Osteoblast (primary cell): ENCODE data around the gene TCERG1L. TPM values are rescaled to one million over a fixed set of nuclear protein-coding genes. Genes with fewer than 3 reads are reported as not detected.
A peak's percentile ranks its signal among the peaks of the same experiment; 100 is the strongest.

ENCODE experiments used
- DNase-seq: peaks from one replicate; pipeline ENCODE4 v3.0.0; 2011; ENCODE audit warnings: low spot score, mixed read lengths; ENCODE audit not compliant: insufficient read length; ENCODE audit errors: missing footprints
- H2AFZ ChIP-seq: 2 replicates; pipeline ENCODE4 v1.6.0; 2011; ENCODE audit warnings: mild to moderate bottlenecking, low read length
- H3K27ac ChIP-seq: 2 replicates; pipeline ENCODE4 v1.5.1; 2011; ENCODE audit warnings: mild to moderate bottlenecking, low read depth, low read length, moderate library complexity
- H3K27me3 ChIP-seq: 2 replicates; pipeline ENCODE4 v1.6.0; 2012; ENCODE audit warnings: mild to moderate bottlenecking, control low read depth, inconsistent platforms, low read length, moderate library complexity; ENCODE audit not compliant: insufficient read depth
- H3K36me3 ChIP-seq: 2 replicates; pipeline ENCODE4 v1.5.1; 2011; ENCODE audit warnings: mild to moderate bottlenecking, low read length, control low read depth, moderate library complexity; ENCODE audit not compliant: insufficient read depth
- H3K4me1 ChIP-seq: 2 replicates; pipeline ENCODE4 v1.5.1; 2011; ENCODE audit warnings: mild to moderate bottlenecking, low read length, control low read depth, moderate library complexity; ENCODE audit not compliant: insufficient read depth
- H3K4me2 ChIP-seq: 2 replicates; pipeline ENCODE4 v1.6.0; 2011; ENCODE audit warnings: mild to moderate bottlenecking, low read length; ENCODE audit not compliant: insufficient read depth
- H3K4me3 ChIP-seq: fragments of 200-600 bp; sonication (generic); 3 replicates; pipeline ENCODE4 v1.5.1; 2012; ENCODE audit warnings: mild to moderate bottlenecking, low read length, inconsistent platforms; ENCODE audit not compliant: insufficient read depth
- H3K79me2 ChIP-seq: 2 replicates; pipeline ENCODE4 v1.6.0; 2012; ENCODE audit warnings: mild to moderate bottlenecking, low read length, control low read depth, inconsistent platforms; ENCODE audit not compliant: insufficient read depth
- H3K9me3 ChIP-seq: 2 replicates; pipeline ENCODE4 v1.5.1; 2011; ENCODE audit warnings: low read depth, low read length, control low read depth
- H4K20me1 ChIP-seq: 2 replicates; pipeline ENCODE4 v1.6.0; 2012; ENCODE audit warnings: mild to moderate bottlenecking, low read length, control low read depth; ENCODE audit not compliant: insufficient read depth
- CTCF ChIP-seq: IDR thresholded peaks from 2 replicates; pipeline ENCODE4 v1.5.1; 2011; ENCODE audit warnings: mild to moderate bottlenecking, low read depth, low read length, moderate library complexity; ENCODE audit errors: extremely low read depth
- total RNA-seq: library from RNA; depleted of rRNA; stranded (reverse); fragments of >200 nt; gene quantifications from 2 replicates; pipeline ENCODE4 v1.2.3, GENCODE V29; 2012

The TCERG1L gene
- total RNA-seq, 1 donor: under 0.01 TPM

- no peak overlapping the region for H3K4me3 ChIP-seq
- no peaks in the 10 kb centered on the region for H3K27me3 ChIP-seq
- H3K4me1 ChIP-seq: no peaks in the 10 kb centered on the region
- H3K4me2 ChIP-seq: no peak overlapping the region
- H2AFZ ChIP-seq: no peak overlapping the region
- no peaks in the 10 kb centered on the region for H3K79me2 ChIP-seq
- no peak for TF ChIP-seq CTCF
- no peaks in the 10 kb centered on the region for H3K36me3 ChIP-seq
- no peaks in the 10 kb centered on the region for H3K9me3 ChIP-seq
- no peak overlapping the region for H3K27ac ChIP-seq
- peak; percentile 9 for DNase-seq
- H4K20me1 ChIP-seq: no peaks in the 10 kb centered on the region
Observed at GRCh38 chr10:131242007-131242406, 69.5 kb downstream of the TCERG1L start.

- Histone ChIP-seq H3K9me3 (no peaks in the 10 kb centered on the region), H3K79me2 (no peaks in the 10 kb centered on the region), H3K36me3 (no peaks in the 10 kb centered on the region), H3K4me2 (no peak overlapping the region), H3K27ac (no peak overlapping the region), H3K27me3 (no peaks in the 10 kb centered on the region), H3K4me1 (no peaks in the 10 kb centered on the region), H2AFZ (no peak overlapping the region), H3K4me3 (no peak overlapping the region), H4K20me1 (no peaks in the 10 kb centered on the region)
- peak; percentile 37 for DNase-seq
- no peak for TF ChIP-seq CTCF
Observed at GRCh38 chr10:131240691-131241090, 70.8 kb downstream of the TCERG1L start.

GRCh38 chr10:131239926-131240325 lies 71.6 kb downstream of the TCERG1L start:
- H3K79me2 ChIP-seq: no peaks in the 10 kb centered on the region
- peak; percentile 53 for DNase-seq
- TF ChIP-seq CTCF: no peak
- H3K36me3 ChIP-seq: no peaks in the 10 kb centered on the region
- H3K4me1 ChIP-seq: no peaks in the 10 kb centered on the region
- no peak overlapping the region for H3K4me2 ChIP-seq
- H2AFZ ChIP-seq: no peak overlapping the region
- H3K9me3 ChIP-seq: no peaks in the 10 kb centered on the region
- no peaks in the 10 kb centered on the region for H3K27me3 ChIP-seq
- H3K27ac ChIP-seq: no peak overlapping the region
- no peaks in the 10 kb centered on the region for H4K20me1 ChIP-seq
- no peak overlapping the region for H3K4me3 ChIP-seq

GRCh38 chr10:131239450-131239849 lies 72.1 kb downstream of the TCERG1L start:
- no peak for DNase-seq
- Histone ChIP-seq H3K27me3 (no peaks in the 10 kb centered on the region), H4K20me1 (no peaks in the 10 kb centered on the region), H3K36me3 (no peaks in the 10 kb centered on the region), H2AFZ (no peak overlapping the region), H3K4me3 (no peak overlapping the region), H3K4me1 (no peaks in the 10 kb centered on the region), H3K79me2 (no peaks in the 10 kb centered on the region), H3K4me2 (no peak overlapping the region), H3K27ac (no peak overlapping the region), H3K9me3 (no peaks in the 10 kb centered on the region)
- TF ChIP-seq CTCF: no peak
